HG03442 (cell line): ENCODE data around the gene CFAP157.

Source experiments
- ATAC-seq: cut with Tn5 transposase; IDR thresholded peaks from one replicate; pipeline ENCODE4 v1.9.1; 2021; ENCODE audit warnings: mild to moderate bottlenecking, moderate library complexity; ENCODE audit not compliant: unreplicated experiment

CFAP157 gene

GRCh38 chr9:127706836-127707241 lies at the start of gene CFAP157:
CFAP157 (plus strand) TSS chr9:127706988; CDS start chr9:127707032, 44 bp downstream.
- ATAC-seq, result no peak

- ATAC-seq, result no peak
Observed at GRCh38 chr9:127658428-127658827, 48.4 kb upstream of the CFAP157 start.

- ATAC-seq, result no peak
Observed at GRCh38 chr9:127660886-127661741, 45.7 kb upstream of the CFAP157 start.

DNA sequence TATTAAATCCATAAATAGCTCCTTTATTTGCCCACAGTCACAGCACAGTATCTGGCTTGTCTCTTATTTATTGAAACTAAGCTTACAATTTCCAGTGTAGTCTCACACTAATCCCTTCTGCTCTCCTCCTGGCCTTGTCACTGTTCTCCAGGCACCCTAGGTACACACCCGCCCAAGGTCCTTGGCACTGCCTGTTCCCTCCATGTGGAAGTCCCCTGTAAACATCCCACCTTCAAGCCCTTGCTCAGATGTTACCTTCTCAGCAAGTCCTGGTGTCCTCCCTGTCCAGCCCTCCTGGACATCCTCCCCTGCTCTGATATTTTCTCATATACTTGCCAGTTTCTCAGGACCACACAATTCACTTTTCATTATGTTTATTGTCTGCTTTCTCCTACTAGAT lies 44.2 kb upstream of the CFAP157 start:
- no peak for ATAC-seq

DNA sequence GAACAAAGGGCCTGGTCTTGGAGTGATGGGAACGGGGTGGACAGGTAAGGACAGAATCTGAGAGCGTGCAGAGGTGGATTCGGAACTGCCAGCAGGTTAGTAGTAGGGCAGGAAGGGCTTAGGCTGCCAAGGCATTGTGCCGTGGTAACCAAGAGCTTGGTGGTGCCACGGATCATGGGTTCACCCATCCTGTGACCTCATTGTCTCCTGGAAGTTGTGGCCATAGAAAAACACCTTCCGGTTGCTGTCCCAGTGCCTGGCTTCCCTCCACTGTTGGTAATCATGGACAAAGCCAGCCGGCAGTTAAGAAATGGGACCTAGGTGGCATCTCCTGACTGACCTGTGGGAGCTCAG lies 42.5 kb upstream of the CFAP157 start:
- no peak for ATAC-seq

DNA sequence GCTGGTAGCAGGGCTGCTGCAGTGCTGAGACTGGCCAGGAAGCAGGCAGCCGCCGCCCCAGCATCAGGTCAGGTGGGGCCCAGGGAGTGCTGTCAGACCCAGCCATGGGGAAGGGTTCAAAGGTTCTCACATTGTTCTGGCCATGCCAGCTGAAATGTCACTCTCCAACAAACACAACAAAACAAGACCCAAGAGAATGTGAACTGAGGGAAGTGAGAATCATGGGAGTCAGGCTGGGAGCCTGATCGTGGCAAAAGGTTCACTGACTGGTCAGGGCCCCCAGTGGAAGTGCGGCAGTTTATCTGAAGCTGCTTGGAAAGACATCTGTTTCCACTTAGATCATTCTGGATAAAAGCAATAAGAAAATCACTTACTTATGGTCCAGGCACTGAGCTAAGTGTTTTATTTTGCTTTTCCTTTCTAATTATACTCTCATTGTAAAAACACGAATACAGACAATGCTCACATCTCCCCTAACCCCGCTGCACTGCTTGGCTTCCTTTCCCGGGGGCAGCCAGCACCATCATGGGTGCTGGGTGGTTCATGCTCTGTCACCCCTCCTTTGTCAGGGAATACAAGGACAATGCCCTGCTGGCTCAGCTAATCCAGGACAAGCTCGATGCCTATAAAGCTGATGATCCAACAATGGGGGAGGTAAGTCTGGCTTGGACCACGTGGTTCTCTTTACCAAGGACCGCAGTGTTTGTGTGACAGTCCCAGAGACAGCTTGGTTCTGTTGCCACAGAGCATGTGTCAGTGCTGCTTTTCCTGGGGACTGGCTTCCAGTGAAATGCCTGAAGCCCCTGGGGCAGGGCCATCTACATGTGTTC lies 41.9 kb upstream of the CFAP157 start:
- no peak for ATAC-seq

GRCh38 chr9:127667127-127667844 lies 39.5 kb upstream of the CFAP157 start:
- ATAC-seq, result no peak

GRCh38 chr9:127667906-127668305 lies 38.9 kb upstream of the CFAP157 start:
- ATAC-seq, result no peak

- no peak for ATAC-seq
Observed at GRCh38 chr9:127673234-127673633, 33.6 kb upstream of the CFAP157 start.

DNA sequence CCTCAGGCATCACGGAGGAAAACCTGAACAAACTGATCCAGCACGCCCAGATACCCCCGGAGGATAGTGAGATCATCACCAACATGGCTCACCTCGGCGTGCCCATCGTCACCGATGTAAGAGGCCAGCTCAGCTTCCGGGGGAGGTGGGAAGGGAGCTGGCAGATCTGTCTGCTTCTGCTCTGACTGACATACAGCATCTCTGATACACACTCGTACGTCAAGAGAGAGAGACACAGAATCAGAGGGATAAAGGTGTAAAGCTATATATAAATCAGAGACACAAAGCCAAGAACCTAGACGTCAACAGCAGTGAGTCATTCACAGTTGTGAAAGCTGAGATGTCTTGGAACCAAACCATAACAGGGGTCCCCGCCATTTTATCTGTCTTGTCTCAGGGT lies 30.1 kb upstream of the CFAP157 start:
- no peak for ATAC-seq

GRCh38 chr9:127679506-127679905 lies 27.3 kb upstream of the CFAP157 start:
- no peak for ATAC-seq

- ATAC-seq, result no peak
Observed at GRCh38 chr9:127680226-127680625, 26.6 kb upstream of the CFAP157 start.

- no peak for ATAC-seq
Observed at GRCh38 chr9:127680846-127681245, 25.9 kb upstream of the CFAP157 start.

DNA sequence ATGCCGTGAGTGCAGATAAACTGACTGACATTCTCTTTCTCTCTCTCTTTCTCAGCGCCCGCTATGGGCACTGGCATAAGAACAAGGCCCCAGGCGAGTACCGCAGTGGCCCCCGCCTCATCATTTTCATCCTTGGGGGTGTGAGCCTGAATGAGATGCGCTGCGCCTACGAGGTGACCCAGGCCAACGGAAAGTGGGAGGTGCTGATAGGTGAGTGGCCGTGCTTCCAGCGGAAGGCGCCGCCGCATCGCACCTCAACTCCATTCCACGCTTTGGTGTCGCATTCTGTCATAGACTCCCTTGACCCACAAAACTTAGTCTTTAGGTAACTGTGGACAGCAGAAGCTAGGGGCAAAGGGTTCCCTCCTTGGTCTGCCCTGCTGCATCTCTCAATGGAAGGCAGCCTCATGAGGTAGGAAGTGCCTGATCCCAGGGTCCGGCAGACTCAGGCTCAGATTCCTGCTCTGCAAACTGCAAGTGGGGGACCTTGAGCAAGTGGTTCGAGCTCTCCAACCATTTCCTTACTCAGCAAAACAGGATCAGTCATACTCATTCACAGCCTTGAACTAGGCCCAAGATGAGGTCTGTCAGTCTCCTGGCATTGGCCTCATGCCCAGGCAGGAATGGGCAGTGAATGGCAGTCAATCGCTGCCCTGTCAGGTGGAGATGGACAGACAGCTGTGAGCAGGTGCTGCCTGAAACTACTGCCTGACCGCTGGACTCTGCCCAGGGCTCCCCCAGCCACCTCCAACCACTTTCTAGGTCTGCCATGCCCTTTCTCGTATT lies 24.2 kb upstream of the CFAP157 start:
- ATAC-seq, result no peak

- ATAC-seq, result no peak
Observed at GRCh38 chr9:127683723-127684122, 23.1 kb upstream of the CFAP157 start.

DNA sequence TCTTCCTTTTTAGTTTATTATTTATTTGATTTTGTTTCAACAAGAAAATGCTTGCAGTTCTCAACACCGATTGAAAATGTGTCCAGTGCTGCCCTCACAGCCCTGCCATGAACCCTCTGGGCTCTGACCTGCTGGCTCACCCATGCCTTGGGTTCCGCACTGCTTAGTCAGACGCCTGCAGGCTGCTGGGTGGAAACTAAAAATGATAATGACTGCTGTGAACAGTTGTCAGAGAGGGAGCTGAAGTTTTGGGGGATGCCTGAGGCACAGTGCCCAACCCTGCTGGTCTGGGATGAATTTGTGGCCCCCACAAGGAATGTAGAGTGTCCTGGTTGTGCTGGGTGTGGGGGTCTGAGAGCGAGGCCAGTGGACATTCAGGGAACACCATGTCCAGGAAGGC lies 22.2 kb upstream of the CFAP157 start:
- no peak for ATAC-seq

- ATAC-seq, result no peak
Observed at GRCh38 chr9:127686461-127687393, 20.1 kb upstream of the CFAP157 start.

- ATAC-seq, result no peak
Observed at GRCh38 chr9:127689329-127690000, 17.3 kb upstream of the CFAP157 start.

DNA sequence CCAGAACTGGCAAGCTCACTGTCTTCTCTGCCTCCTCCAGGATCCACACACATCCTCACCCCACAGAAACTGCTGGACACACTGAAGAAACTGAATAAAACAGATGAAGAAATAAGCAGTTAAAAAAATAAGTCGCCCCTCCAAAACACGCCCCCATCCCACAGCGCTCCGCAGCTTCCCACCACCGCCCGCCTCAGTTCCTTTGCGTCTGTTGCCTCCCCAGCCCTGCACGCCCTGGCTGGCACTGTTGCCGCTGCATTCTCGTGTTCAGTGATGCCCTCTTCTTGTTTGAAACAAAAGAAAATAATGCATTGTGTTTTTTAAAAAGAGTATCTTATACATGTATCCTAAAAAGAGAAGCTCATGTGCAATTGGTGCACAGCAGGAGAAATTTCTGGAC lies 16.1 kb upstream of the CFAP157 start:
- ATAC-seq, result no peak
